GM12878 (cell line): ENCODE data around the gene NPDC1. TPM values are rescaled to one million over a fixed set of nuclear protein-coding genes. Genes with fewer than 3 reads are reported as not detected.

Experiments
- BCL11A ChIP-seq: IDR thresholded peaks from 2 replicates; pipeline ENCODE4 v1.6.1; 2011; ENCODE audit warnings: low read depth, low read length
- EGR1 ChIP-seq, 2 experiments: IDR thresholded peaks; 1 replicate in 1 of 2; 2 replicates in 1 of 2; pipeline ENCODE4 v1.6.1; 2011 to 2012; ENCODE audit warnings: low read depth in 2 of 2, low read length in 2 of 2, borderline replicate concordance in 1 of 2, mild to moderate bottlenecking in 1 of 2, moderate library complexity in 1 of 2
- FOXM1 ChIP-seq: IDR thresholded peaks from 2 replicates; pipeline ENCODE4 v1.6.1; 2012; ENCODE audit warnings: low read depth, mild to moderate bottlenecking, inconsistent platforms, low read length, moderate library complexity
- JUNB ChIP-seq: IDR thresholded peaks from 2 replicates; pipeline ENCODE4 v1.6.1; 2016; ENCODE audit warnings: antibody characterized with exemption, mild to moderate bottlenecking
- PAX5 ChIP-seq: IDR thresholded peaks from 2 replicates; pipeline ENCODE4 v1.6.1; 2011; ENCODE audit warnings: low read depth, low read length, borderline replicate concordance
- SMAD1 ChIP-seq: fragments of 450-650 bp; IDR thresholded peaks from 2 replicates; pipeline ENCODE4 v1.6.1; 2018; ENCODE audit warnings: mild to moderate bottlenecking, low read depth; ENCODE audit not compliant: partially characterized antibody
- SPI1 ChIP-seq: IDR thresholded peaks from 2 replicates; pipeline ENCODE4 v1.6.1; 2011; ENCODE audit warnings: low read depth, mild to moderate bottlenecking, low read length, moderate library complexity, borderline replicate concordance; ENCODE audit not compliant: insufficient read depth
- STAT3 ChIP-seq: IDR thresholded peaks from 2 replicates; pipeline ENCODE4 v1.6.1; 2011; ENCODE audit warnings: low read depth, low read length, improper control_type of control experiment
- TBL1XR1 ChIP-seq: IDR thresholded peaks from 2 replicates; pipeline ENCODE4 v1.6.1; 2012; ENCODE audit warnings: low read depth, low read length, improper control_type of control experiment
- TCF3 ChIP-seq: IDR thresholded peaks from 2 replicates; pipeline ENCODE4 v1.6.1; 2012; ENCODE audit warnings: low read depth, mild to moderate bottlenecking, low read length, borderline replicate concordance; ENCODE audit not compliant: insufficient read depth
- ZNF622 ChIP-seq: fragments of 450-650 bp; IDR thresholded peaks from 2 replicates; pipeline ENCODE4 v1.6.1; 2017; ENCODE audit warnings: mild to moderate bottlenecking, inconsistent platforms
- polyA plus RNA-seq, 11 experiments: library from polyadenylated mRNA; depleted of rRNA in 4 of 11; unstranded in 6 of 11; stranded (reverse) in 5 of 11; fragments of >200 nt; fragmentation: Nextera tagmentation in 4 of 11; fragmentation: Illumina TruSeq in 1 of 11; extraction: Ambion mirVana in 4 of 11; extraction: Trizol in 1 of 11; gene quantifications; 1 replicate in 1 of 11; 2 replicates in 10 of 11; pipeline versions ENCODE4 v1.2.1 to v1.2.3, GENCODE V29; 2011 to 2016; ENCODE audit warnings: inconsistent platforms in 2 of 11, missing spikeins in 2 of 11, low read depth in 1 of 11
- total RNA-seq, 4 experiments: library from RNA; depleted of rRNA in 3 of 4; stranded (reverse); fragments of >200 nt in 3 of 4; fragmentation: Illumina TruSeq in 1 of 4; extraction: Trizol in 1 of 4; gene quantifications; 2 replicates each; pipeline versions ENCODE4 v1.2.1 to v1.2.3, GENCODE V29; 2013 to 2021
- TF ChIP-seq, protein P1 (sequence below): fragments of 450-650 bp; IDR thresholded peaks from 2 replicates; pipeline ENCODE4 v1.6.1; 2017; ENCODE audit warnings: mild to moderate bottlenecking, moderate library complexity
- TF ChIP-seq, protein P2 (sequence below): fragments of 150-350 bp; IDR thresholded peaks from 2 replicates; pipeline ENCODE4 v1.6.1; 2016; ENCODE audit warnings: low read depth, low read length
- TF ChIP-seq, protein P3 (sequence below): IDR thresholded peaks from 2 replicates; pipeline ENCODE4 v1.6.1; 2012; ENCODE audit warnings: low read length, inconsistent platforms
- TF ChIP-seq, protein P4 (sequence below): IDR thresholded peaks from 2 replicates; pipeline ENCODE4 v1.6.1; 2011; ENCODE audit warnings: mild to moderate bottlenecking, low read depth, low read length, moderate library complexity; ENCODE audit not compliant: insufficient replicate concordance
- TF ChIP-seq, protein P5 (sequence below): fragments of 450-650 bp; IDR thresholded peaks from 2 replicates; pipeline ENCODE4 v1.6.1; 2018; ENCODE audit warnings: mild to moderate bottlenecking, low read depth, moderate library complexity; ENCODE audit not compliant: partially characterized antibody

NPDC1 gene
- total and polyA plus RNA-seq, 10 of the 15 experiments (the other 5 are each of a cell fraction or from before 2014, with no cell fraction given), result 0.04 to 1.7 (median 0.77) TPM; not detected in 2

DNA sequence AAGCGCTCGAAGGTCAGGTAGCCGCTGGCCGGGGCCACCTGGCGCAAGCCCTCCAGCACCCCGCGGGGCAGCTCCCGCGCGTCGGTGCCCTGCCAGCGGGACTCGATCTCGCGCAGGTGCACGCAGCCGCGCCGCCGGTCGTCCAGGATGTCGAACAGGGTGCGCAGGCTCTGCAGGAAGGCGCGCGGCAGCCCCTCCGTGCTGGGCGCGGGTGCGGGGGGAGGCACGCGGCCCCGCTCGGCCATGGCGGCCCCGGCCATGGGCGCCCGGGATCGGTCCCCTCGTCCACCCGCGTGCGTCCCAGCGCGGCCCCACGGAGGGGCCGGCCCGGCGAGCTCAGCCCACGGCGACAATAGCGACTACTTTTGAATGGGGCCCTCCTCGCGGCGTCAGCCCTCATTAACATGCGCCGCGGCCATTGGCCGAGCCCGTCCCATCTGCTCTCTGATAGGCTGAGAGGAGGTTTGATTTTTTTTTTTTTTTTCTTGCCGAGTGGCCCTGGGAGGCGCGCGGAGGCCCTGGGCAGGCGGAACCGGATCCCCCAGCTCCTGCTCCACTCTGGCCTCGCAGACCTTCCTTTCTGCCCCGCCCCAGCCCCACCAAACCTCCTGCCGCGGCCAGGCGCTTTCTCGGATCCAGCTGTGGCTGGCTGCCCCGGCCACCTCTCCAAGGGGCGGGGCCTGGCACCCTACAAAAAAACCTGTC lies 24.4 kb upstream of the NPDC1 start, which contains the start of gene SAPCD2 (continued):
- TF ChIP-seq, protein P1, sequence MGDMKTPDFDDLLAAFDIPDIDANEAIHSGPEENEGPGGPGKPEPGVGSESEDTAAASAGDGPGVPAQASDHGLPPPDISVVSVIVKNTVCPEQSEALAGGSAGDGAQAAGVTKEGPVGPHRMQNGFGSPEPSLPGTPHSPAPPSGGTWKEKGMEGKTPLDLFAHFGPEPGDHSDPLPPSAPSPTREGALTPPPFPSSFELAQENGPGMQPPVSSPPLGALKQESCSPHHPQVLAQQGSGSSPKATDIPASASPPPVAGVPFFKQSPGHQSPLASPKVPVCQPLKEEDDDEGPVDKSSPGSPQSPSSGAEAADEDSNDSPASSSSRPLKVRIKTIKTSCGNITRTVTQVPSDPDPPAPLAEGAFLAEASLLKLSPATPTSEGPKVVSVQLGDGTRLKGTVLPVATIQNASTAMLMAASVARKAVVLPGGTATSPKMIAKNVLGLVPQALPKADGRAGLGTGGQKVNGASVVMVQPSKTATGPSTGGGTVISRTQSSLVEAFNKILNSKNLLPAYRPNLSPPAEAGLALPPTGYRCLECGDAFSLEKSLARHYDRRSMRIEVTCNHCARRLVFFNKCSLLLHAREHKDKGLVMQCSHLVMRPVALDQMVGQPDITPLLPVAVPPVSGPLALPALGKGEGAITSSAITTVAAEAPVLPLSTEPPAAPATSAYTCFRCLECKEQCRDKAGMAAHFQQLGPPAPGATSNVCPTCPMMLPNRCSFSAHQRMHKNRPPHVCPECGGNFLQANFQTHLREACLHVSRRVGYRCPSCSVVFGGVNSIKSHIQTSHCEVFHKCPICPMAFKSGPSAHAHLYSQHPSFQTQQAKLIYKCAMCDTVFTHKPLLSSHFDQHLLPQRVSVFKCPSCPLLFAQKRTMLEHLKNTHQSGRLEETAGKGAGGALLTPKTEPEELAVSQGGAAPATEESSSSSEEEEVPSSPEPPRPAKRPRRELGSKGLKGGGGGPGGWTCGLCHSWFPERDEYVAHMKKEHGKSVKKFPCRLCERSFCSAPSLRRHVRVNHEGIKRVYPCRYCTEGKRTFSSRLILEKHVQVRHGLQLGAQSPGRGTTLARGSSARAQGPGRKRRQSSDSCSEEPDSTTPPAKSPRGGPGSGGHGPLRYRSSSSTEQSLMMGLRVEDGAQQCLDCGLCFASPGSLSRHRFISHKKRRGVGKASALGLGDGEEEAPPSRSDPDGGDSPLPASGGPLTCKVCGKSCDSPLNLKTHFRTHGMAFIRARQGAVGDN, result peak; percentile 53
- TF ChIP-seq JUNB (no peak), FOXM1 (no peak), BCL11A (no peak), EGR1 (IDR thresholded peaks at IDR 0.05; ENCODE audit: borderline replicate concordance in 1 of 2, low read depth in 2 of 2, low read length in 2 of 2) (no peak), STAT3 (no peak), TCF3 (0 out of 2 replicates have a peak, but pooled peaks have one; percentile 1), SPI1 (no peak), ZNF622 (no peak), SMAD1 (no peak), PAX5 (no peak), TBL1XR1 (no peak)
- TF ChIP-seq, protein P2, sequence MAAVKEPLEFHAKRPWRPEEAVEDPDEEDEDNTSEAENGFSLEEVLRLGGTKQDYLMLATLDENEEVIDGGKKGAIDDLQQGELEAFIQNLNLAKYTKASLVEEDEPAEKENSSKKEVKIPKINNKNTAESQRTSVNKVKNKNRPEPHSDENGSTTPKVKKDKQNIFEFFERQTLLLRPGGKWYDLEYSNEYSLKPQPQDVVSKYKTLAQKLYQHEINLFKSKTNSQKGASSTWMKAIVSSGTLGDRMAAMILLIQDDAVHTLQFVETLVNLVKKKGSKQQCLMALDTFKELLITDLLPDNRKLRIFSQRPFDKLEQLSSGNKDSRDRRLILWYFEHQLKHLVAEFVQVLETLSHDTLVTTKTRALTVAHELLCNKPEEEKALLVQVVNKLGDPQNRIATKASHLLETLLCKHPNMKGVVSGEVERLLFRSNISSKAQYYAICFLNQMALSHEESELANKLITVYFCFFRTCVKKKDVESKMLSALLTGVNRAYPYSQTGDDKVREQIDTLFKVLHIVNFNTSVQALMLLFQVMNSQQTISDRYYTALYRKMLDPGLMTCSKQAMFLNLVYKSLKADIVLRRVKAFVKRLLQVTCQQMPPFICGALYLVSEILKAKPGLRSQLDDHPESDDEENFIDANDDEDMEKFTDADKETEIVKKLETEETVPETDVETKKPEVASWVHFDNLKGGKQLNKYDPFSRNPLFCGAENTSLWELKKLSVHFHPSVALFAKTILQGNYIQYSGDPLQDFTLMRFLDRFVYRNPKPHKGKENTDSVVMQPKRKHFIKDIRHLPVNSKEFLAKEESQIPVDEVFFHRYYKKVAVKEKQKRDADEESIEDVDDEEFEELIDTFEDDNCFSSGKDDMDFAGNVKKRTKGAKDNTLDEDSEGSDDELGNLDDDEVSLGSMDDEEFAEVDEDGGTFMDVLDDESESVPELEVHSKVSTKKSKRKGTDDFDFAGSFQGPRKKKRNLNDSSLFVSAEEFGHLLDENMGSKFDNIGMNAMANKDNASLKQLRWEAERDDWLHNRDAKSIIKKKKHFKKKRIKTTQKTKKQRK, result no peak
- TF ChIP-seq, protein P3, sequence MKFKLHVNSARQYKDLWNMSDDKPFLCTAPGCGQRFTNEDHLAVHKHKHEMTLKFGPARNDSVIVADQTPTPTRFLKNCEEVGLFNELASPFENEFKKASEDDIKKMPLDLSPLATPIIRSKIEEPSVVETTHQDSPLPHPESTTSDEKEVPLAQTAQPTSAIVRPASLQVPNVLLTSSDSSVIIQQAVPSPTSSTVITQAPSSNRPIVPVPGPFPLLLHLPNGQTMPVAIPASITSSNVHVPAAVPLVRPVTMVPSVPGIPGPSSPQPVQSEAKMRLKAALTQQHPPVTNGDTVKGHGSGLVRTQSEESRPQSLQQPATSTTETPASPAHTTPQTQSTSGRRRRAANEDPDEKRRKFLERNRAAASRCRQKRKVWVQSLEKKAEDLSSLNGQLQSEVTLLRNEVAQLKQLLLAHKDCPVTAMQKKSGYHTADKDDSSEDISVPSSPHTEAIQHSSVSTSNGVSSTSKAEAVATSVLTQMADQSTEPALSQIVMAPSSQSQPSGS, result no peak
- TF ChIP-seq, protein P4, sequence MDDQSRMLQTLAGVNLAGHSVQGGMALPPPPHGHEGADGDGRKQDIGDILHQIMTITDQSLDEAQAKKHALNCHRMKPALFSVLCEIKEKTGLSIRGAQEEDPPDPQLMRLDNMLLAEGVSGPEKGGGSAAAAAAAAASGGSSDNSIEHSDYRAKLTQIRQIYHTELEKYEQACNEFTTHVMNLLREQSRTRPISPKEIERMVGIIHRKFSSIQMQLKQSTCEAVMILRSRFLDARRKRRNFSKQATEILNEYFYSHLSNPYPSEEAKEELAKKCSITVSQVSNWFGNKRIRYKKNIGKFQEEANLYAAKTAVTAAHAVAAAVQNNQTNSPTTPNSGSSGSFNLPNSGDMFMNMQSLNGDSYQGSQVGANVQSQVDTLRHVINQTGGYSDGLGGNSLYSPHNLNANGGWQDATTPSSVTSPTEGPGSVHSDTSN, result no peak
- TF ChIP-seq, protein P5, sequence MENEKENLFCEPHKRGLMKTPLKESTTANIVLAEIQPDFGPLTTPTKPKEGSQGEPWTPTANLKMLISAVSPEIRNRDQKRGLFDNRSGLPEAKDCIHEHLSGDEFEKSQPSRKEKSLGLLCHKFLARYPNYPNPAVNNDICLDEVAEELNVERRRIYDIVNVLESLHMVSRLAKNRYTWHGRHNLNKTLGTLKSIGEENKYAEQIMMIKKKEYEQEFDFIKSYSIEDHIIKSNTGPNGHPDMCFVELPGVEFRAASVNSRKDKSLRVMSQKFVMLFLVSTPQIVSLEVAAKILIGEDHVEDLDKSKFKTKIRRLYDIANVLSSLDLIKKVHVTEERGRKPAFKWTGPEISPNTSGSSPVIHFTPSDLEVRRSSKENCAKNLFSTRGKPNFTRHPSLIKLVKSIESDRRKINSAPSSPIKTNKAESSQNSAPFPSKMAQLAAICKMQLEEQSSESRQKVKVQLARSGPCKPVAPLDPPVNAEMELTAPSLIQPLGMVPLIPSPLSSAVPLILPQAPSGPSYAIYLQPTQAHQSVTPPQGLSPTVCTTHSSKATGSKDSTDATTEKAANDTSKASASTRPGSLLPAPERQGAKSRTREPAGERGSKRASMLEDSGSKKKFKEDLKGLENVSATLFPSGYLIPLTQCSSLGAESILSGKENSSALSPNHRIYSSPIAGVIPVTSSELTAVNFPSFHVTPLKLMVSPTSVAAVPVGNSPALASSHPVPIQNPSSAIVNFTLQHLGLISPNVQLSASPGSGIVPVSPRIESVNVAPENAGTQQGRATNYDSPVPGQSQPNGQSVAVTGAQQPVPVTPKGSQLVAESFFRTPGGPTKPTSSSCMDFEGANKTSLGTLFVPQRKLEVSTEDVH, result no peak
